GM18873 (cell line): Measurements from ENCODE around the gene DHFR.
"Not testable (repeated sequence)": the region's sequence is repeated elsewhere in the genome, so short reads cannot be mapped to it uniquely, and the experiment has no call there.

Experiments used
- ATAC-seq: cut with Tn5 transposase; IDR thresholded peaks from one replicate; pipeline ENCODE4 v1.9.1; 2021; ENCODE audit warnings: mild to moderate bottlenecking, moderate library complexity, moderate number of reproducible peaks; ENCODE audit not compliant: unreplicated experiment, low FRiP score

The DHFR gene

GRCh38 chr5:80654391-80655230 is at the start of gene DHFR, which contains the start of gene MSH3:
TSS of gene DHFR (minus strand) at chr5:80654983. CDS start at chr5:80654489, 494 bp downstream.
TSS of gene MSH3 (plus strand) at chr5:80654652. CDS start at chr5:80654728, 76 bp downstream.
- ATAC-seq = peak; percentile 32

GRCh38 chr5:80704221-80704620 is 49.4 kb upstream of the DHFR start:
- ATAC-seq = no peak

DNA sequence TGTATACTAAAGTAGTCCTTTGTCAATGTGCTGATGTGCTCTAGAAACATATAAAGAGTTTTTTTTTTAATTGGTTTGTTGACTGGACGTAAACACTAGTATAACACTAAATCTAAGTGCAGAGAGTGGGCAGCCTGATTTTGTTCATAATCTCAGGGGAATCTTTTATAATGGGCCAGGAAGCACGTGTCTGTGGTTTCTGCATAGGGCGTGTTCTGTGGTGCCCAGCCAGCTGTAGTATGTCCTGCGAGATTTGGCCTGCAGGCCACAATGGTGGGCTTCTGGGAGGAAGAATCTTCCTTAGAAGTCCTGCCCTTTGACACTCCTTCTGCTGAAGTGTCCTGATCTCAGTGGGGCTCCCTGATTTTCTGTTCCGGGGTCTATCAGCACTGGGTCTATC is 49.0 kb upstream of the DHFR start:
- ATAC-seq = no peak

DNA sequence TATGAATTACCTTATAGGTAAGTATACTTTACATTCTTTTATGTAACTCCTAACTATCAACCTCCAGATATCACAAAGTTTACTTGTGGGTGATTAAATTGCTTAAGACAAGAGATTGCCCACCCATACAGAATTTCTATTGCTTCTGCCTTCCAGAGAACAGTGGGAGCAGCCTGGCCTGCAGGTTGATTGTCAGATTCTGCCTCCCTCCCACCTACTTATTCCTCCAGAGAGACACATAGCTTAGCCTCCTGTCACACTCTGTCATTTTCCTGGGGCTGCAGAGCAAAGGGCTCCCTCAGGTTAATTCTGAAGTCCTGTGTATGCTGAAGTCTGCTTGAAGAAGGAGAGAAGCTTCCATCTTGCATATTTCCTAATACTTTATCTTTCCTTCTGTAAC is 48.5 kb upstream of the DHFR start:
- no peak for ATAC-seq

DNA sequence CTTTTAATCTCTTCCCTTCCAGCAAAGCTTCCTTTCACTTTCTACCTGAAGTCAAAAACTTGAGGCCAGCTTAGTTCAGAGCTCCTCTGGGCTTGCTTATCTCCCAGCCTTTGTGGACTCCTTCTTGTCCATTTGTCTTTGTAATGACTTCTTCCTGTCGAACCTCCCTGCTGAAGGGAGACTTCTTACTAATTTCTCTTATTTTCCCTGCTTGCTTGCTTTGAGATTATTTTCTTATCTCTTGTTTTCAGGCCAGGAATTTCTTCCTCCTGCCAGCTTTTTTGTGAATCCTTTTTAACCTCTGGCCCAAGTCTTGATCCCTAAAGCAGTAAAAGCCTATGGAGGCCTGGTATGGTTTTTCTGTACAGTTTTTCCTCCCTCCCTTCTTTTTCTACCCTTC is 46.8 kb upstream of the DHFR start:
- ATAC-seq = no peak

DNA sequence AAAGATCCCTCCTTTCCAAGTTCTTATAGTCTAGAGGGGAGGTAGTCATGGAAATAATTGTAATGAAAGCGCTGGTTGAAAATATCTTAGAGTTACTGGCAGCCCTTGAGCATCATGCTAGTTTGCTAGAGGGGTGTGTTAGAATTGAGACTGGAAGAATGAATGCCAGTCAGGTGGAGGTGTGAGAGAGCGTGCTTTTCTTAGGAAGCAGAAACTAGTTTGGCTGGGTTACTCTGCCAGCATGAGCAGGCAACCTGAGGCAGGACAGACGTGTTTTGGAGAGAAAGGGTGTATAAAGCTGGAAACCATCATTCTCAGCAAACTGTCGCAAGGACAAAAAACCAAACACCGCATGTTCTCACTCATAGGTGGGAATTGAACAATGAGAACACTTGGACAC is 43.6 kb upstream of the DHFR start:
- no peak for ATAC-seq

DNA sequence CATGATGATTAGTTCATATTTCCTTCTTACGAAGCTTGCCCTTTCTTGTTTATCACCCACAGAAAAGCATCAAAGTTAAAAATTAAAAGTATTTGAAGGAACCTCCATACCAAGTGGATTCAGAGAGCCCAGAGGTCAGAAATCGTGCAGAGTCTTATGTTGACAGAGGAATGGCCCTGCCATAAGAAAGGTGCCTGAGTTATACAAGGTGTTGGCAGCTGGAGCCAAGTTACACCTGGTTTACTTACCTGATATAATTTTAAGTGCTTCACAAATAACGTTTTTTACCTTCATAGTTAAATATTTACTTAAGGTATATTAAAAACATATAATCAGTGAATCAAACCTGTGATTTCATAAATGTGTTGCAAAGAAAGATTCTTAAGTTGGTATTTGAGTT is 42.3 kb upstream of the DHFR start:
- ATAC-seq = no peak

DNA sequence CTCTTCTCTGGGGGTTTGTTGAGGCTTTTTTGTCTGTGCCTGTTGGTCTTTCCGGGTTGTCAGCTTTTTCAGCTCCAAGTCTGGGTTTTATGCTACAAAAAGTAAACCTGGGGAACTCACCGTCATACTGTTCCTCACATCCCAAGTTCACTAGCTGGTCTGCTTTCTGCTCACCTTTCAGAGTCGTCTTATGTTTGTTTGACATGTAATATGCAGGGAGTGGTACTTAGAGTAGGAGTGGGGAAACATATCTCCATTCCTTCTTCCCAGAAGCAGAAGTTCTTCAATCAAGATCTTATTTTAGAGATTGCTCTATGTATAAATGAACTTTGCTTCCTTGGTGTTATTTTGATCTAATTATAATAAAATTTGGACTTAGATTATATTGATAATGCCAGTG is 41.7 kb upstream of the DHFR start:
- ATAC-seq = no peak

DNA sequence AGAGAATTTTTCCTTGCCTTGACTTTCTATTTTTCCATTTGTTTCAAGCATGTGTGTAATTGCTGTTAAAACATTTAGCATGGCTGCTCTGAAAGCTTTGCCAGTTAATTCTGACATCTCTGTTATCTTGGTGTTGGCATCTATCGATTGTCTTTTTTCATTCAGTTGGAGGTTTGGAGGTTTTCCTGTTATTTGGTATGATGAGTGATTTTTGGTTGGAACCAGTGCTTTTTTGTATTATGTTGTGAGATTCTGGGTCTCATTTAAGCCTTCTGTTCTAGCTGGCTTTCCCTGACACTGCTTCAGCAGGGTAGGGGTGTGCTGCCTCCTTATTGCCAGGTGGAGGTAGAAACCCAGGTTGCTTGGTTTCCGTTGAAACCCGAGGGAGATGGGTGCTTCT is 40.9 kb upstream of the DHFR start:
- ATAC-seq = no peak

GRCh38 chr5:80689627-80690026 is 34.8 kb upstream of the DHFR start:
- no peak for ATAC-seq

DNA sequence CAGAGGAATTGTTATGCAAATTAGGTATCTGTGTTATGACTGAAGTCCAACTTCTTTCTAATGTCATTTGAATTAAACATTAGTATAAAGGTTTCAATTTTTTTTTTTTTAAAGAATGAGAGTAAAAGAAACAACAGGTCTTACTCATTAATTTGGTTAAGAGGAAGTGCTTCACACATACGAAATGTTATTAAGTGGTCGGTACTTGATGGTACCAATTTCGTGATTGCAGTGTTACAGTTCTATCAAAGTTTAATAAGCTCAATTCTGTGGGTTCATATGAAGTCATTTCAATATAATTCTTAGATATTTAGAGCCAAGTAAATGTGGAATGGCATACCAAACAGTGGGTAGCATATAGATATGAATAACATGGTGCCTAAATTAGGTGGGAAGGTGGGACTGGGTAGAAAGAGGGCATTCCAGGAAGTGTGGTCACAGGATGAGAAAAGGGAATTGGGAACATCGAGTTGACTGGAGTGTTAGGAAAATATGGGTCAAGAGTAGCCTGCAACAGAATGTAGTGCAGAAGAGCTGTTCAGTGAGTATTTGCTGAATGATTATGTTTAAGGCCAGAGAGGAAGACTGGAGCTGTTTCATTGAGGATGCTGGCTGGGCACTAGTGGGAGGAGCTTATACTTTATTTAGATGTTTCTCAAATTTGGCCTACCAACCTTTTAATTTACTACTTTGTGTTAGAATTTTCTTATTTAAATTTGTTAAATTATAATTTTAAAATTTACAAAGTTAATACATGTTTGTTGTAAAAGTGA is 34.1 kb upstream of the DHFR start:
- no peak for ATAC-seq

GRCh38 chr5:80686757-80687156 is 32.0 kb upstream of the DHFR start:
- ATAC-seq = no peak

DNA sequence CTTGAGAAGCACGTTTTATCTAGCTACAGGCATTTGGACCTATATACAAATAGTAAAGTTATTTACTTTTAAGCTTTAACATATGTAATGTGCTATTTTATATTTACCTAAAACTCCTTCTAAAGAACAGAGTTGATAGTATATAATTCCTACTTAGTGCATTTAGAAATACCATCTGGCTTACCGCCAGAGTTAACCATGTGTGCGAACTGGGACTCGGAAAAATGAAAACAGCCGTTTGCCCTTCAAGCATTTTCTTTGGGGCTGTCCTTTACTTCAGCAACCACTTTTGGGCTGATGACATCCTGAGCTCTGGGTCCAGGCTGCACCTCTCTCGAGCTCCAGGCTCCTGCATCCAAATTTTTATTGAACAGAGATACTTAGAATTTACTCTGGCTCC is 21.9 kb upstream of the DHFR start:
- no peak for ATAC-seq

- no peak for ATAC-seq
Observed at GRCh38 chr5:80672140-80672736, 17.5 kb upstream of the DHFR start.

GRCh38 chr5:80668016-80668969 is 13.5 kb upstream of the DHFR start:
- ATAC-seq = peak; percentile 64

- ATAC-seq = no peak
Observed at GRCh38 chr5:80667384-80667783, 12.6 kb upstream of the DHFR start.

DNA sequence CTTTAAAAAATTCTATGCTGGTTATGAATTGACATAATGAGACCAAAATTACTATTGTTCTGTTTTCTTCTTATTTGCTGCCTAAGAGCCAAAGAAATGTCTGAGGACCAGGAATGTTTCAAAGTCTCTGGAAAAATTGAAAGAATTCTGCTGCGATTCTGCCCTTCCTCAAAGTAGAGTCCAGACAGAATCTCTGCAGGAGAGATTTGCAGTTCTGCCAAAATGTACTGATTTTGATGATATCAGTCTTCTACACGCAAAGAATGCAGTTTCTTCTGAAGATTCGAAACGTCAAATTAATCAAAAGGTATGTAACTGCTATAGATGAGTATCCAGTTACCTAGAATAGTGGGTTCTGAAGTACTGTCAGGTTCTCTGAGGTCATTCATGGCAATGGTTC is 10.3 kb upstream of the DHFR start:
- ATAC-seq = no peak

DNA sequence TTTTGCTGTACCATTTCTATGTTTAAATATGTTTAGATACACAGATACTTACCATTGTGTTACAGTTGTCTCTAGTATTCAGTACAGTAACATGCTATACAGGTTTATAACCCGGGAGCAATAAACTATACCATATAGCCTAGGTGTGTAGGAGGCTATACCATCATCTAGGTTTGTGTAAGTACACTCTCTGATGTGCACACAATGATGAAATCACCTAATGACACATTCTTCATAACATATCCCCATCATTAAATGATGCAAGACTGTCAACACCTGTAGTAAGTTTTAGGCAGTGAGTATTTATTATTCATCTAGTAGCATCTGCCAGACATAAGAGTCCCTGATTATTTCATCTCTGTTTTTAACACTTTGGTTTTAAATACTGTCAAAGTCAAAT is 7.3 kb upstream of the DHFR start:
- ATAC-seq = no peak

DNA sequence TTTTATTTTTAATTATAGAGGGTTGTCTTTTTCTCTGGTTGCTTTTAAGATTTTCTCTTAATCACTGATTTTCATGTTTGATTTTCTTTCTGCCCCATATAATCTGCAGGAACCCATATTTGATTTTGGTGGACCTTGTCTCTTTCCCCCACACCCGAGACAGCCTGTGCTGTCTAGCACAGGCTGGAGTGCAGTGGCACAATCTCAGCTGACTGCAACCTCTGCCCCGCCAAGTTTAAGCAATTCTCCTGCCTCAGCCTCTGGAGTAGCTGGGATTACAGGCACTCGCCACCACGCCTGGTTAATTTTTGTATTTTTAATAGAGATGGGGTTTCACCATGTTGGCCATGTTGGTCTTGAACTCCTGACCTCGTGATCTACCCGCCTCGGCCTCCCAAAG is 5.9 kb upstream of the DHFR start:
- not testable (repeated sequence) for ATAC-seq

DNA sequence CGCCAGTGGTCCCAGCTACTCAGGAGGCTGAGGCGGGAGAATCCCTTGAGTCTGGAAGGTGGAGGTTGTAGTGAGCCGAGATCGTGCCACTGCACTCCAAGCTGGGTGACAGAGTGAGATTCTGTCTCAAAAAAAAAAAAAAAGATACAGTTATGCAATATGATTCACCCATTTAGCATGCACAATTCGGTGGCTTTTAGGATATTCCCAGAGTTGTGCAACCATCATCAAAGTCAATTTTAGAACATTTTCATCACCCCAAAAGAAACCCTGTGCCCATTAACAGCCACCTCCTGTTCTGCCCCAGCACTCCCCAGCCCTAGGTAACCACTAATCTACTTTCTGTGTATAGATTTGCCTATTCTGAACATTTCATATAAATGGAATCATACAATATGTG is 4.3 kb upstream of the DHFR start:
- no peak for ATAC-seq
